Measurements from ENCODE around the gene CREBL2.

CREBL2 gene

DNA sequence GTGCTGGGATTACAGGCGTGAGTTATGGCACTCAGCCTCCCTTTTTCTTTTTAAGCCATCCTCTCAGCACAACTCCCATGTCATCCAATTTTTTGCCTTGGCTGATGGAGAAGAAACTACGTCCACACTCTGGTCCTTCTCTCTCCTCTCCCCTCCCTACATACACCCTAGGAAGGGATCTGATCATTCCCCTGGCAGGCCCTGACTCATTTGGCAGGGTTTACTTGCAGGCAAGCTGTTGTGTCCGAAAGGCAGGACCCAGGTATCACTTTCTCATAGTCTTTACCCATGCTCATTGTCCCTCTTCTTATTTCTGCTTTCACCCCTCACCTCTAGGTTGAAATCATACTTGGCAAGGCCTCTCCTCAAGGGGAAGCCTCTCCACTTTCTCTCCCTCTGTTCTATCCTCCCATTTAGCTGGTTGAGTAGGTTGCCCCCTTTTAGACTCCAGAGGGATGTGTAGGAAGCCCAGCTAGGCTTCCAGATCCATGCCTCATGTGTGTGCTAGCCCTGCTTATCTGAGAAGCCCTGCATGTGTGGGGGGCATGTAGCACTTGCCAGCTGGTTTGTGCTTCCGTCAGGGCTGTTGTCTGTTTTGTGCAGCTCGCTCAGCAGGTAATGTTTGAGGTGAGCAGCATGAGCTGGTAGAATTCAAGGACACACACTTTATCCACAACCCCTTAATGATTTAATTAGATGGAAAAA is 69.5 kb downstream of the CREBL2 start:
- DNase-seq (ENCODE audit: low read depth): no peak

DNA sequence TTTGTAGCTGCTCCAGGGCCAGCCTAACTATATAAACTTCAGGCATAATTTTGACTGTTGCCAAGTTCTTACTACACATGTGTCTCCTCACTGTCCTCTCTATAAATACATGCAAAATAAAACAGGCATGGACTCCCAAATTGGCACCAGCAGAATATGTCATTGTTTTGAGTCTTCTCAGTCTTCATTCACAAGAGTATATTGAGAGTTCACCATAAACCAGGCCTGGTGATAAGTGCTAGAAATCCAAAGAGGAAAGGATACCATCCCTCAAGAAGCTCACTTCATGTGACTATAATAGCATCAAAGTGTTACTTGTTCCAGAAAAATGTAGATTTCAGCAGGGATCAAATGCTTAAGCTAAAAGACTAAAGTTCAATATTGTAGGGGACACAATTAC is 70.6 kb downstream of the CREBL2 start:
- no peak for DNase-seq (ENCODE audit: low read depth)

DNA sequence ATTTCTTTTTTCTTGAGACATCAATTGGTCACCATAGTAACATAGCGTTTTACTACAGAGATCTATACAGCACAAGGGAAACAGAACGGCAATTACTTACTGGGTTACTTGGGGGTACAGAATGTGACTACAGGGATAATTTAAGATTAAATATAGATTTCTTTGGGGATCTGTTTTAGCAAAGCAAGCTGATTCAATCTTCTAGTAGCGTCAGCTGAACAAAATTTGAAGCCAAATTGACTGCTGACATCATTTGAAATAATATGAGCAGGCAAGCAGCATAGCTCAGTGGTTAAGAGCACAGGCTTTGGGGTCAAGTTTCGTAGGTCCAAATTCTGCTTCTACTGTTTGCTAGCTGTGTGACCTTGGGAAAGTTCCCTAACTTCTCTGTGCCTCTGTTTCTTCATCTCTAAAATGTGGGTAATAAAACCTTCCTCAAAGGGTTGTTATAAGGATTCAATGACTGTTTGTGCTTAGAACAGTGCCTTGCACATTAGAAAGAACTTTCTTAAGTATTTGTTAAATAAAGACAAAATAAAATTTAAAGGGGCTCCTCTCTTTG is 71.5 kb downstream of the CREBL2 start:
- no peak for DNase-seq (ENCODE audit: low read depth)

DNA sequence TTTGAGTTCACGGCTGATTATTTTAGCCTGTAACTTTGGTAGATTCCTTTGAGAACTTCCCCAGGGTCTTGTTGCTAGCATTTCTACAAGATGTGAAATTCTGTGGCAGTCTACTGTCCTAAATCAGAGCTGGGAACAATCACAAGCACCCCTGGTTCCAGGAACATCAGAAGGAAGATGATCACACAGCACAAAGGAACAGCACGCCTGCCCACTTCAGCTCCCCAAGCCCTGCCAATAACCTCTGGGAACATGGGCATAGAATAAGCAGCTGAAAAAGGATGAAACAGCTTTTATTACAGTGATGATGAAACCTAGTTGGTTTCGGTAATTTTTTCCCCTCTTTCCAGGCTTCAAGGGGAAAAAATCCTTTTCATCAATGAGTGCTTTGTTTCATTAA is 72.0 kb downstream of the CREBL2 start:
- no peak for DNase-seq (ENCODE audit: low read depth)

DNA sequence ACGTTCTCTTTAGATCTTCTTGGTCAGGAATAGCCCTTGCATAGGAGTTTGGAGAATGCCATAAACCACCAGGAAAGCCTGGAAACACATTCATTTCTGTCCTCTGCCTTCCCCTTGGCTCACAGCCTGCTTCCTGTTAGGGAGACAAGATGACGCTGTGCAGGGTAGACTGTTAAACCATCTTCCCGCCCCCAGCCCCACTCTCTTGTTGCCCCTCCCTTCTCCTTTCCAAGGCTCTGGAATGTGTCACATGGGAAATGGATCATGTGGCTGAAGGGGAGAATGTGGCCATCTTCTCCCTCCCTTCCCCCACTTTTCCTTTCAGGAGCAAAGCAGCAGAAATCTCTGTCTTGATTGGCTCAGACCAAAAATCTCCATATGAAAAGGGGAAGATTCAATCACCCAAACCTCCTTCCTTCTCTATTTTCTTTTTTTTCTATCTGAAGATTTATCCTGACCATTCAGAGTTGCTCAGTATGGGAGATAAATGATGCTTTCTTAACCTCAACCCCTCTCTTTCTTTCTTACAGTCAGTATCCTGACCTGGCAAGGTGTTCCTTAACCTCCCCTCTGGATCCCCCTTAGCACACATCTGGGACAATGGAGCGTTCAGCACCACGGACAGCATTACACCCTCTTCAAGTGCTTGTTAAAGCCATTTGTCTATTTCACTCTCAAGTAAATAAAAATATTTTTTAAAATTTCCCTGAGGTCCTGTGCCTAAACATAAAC is 72.9 kb downstream of the CREBL2 start:
- DNase-seq (ENCODE audit: low read depth): no peak

DNA sequence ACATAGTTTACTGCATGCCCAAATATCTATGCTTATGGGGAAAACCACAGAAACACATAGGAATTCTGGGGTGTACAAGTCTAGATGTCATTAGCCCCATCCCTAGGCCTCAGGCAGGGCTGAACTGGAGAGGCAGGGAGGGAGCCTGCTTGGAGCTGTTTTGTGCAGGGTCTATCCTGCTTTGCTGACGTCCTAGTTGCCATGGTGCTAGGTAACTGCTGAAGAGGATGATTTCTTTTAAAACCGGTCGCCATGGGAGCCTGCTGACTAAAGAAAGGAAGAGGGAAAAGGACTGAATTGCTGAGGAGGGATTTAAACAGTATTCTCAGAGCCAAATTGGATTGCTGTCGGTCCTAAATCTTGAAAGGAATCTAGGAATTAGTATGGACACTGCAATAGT is 73.6 kb downstream of the CREBL2 start:
- DNase-seq (ENCODE audit: low read depth): no peak

DNA sequence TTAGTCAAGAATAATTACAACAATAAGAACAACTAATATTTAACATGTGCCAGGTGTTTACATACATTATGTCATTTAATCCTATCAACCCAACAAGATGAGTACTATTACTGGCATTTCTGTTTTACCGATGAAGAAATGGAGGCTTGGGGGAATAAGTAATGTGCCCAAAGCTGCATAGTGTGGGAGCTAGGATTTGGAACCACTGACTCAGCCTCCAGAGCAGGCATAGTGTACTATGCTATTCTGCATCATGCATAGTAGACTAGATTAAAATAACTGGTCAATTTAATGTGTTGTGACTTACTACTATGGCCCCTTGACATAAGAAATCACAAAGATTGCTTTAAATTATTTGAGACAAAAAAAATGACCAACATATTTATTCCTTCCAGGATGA is 74.8 kb downstream of the CREBL2 start:
- DNase-seq (ENCODE audit: low read depth): no peak

DNA sequence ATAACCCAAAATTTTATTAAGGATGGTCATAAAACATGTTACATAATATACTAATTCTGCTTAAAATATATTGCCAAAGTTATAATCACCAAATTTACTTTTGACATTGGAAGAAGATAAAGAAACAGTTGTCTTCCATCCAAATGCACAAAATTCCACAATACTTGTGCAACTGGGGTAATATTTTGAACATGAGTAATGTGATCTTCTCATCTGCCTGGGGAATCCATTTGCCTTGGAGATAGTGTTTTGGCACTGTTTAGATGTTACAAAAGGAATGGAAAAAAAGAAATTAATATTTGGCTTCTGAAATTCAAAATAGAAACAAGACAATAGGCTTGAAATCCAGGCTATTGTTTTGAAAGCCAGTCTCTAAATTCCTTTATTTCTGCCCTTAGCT is 75.2 kb downstream of the CREBL2 start:
- DNase-seq (ENCODE audit: low read depth): no peak

DNA sequence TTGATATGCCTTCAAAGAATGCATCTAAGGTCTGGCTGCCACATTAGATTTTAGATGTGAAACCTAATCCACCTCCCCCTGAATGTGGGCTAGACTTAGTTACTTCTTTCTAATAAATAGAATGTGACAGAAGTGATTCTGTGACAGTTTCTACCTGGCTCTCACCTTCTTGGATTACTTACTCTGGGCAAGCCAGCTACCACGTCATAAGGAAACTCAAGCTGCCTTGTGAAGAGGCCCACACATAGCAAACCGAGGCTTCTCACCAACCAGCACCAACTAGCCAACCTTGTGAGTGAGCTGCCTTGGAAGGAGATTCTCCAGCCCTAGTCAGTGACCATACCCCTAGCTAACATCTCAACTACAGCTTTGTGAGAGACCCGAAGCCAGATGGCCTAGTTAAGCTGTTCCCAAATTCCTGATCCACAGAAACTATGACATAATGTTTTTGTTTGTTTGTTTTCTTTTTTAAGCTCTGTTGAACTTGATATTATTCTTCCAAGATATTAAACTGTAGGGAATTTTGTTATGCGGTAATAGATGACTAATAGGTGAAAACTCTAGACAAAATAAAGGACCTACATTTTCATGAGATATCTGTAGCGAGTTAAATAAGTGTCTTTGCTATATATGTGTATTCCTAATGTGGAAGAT is 78.1 kb downstream of the CREBL2 start:
- no peak for DNase-seq (ENCODE audit: low read depth)

DNA sequence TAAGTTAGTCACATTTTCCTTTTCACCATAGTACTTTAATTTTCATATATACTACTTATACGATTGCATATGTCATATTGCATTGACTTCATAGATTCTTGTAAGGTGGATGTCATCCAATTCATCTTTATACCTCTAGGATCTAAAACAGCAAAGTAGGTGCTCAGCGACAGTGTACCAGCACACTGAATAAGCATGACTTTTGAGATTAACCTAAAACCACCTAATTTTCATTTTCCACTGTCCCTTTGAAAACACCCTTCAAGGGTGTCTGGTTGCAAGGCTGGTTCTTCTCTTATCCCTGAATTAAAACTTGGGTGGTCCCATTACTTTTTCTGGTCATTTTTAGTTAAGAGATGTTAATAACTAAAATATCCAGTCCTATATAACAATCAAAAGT is 79.9 kb downstream of the CREBL2 start:
- no peak for DNase-seq (ENCODE audit: low read depth)

DNA sequence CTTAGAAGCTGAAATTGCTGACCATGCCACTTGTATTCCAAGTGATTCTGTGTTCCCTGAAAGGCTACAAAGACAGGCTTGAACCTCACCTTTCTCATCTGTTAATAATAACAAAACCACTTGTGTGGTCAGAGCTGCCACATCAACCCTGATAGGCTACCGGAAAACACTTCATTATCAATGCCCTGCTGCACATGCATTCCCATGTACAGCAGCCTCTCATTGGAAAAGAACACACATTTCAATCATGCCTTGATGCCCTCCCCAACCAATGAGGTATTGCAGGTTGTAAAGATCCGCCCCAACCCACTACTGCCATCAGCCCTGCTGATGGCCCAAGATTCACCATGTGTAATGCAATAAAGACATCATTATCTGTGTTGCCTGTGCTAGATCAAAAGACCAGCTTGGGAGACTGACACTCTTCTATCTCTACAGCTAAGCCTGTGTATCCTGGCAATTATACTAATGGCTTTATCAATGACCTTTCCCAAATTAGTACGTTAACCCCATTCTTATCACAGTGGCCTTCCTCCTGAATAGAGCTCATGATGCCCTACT is 81.5 kb downstream of the CREBL2 start:
- no peak for DNase-seq (ENCODE audit: low read depth)
